Sigmoid colon (tissue), 7 donors: Measurements from ENCODE around the gene KRT82. TPM values are rescaled to one million over a fixed set of nuclear protein-coding genes. Genes with fewer than 3 reads are reported as not detected.

Experiments used
- DNase-seq: peaks from one replicate; pipeline ENCODE4 v3.0.0-alpha.2; 2019
- H3K27ac ChIP-seq, 4 donors: fragments of 200-600 bp; sonication (generic); one replicate each; pipeline ENCODE4 v1.5.1; 2016 to 2019; ENCODE audit warnings: mild to moderate bottlenecking in 1 of 4
- H3K27me3 ChIP-seq, 3 donors: fragments of 200-600 bp; sonication (generic); one replicate each; pipeline ENCODE4 v1.5.1; 2019; ENCODE audit warnings: mild to moderate bottlenecking in 1 of 3
- H3K36me3 ChIP-seq, 4 donors: fragments of 200-600 bp; sonication (generic); one replicate each; pipeline ENCODE4 v1.5.1; 2016 to 2019
- H3K4me1 ChIP-seq, 4 donors: fragments of 200-600 bp; sonication (generic); one replicate each; pipeline ENCODE4 v1.5.1; 2017 to 2019
- H3K4me3 ChIP-seq, 4 donors: fragments of 200-600 bp; sonication (generic); one replicate each; pipeline ENCODE4 v1.5.1; 2017 to 2019; ENCODE audit warnings: mild to moderate bottlenecking in 2 of 4, moderate library complexity in 1 of 4
- H3K9me3 ChIP-seq, 4 donors: fragments of 200-600 bp in 3 of 4; sonication (generic) in 3 of 4; one replicate each; pipeline versions ENCODE4 v1.5.1 to v1.6.1; 2013 to 2019
- EP300 ChIP-seq, 4 donors: sonication (generic); formaldehyde crosslinking; IDR thresholded peaks; one replicate each; pipeline ENCODE4 v1.6.1; 2017; ENCODE audit warnings: antibody characterized with exemption in 4 of 4
- POLR2A ChIP-seq, 2 donors: fragments of 450-650 bp; IDR thresholded peaks; one replicate each; pipeline ENCODE4 v1.6.1; 2016; ENCODE audit warnings: antibody characterized with exemption in 2 of 2, mild to moderate bottlenecking in 2 of 2, moderate library complexity in 2 of 2
- POLR2AphosphoS5 ChIP-seq, 4 donors: sonication (generic); formaldehyde crosslinking; IDR thresholded peaks; one replicate each; pipeline ENCODE4 v1.6.1; 2017; ENCODE audit warnings: antibody characterized with exemption in 4 of 4
- WGBS, 2 donors: extraction: QIAGEN DNeasy Blood & Tissue Kit; methylation state at CpG; one replicate each; pipeline ENCODE4 v1.1.7; 2013; 5-methylcytosine and 5-hydroxymethylcytosine counted together
- intact Hi-C: fragments of 100-400 bp; cut with DNase I; formaldehyde crosslinking; loops from one replicate; pipeline ENCODE4 v1.15.1; 2023
- polyA plus RNA-seq, 3 donors: library from polyadenylated mRNA; stranded (reverse); fragments of 200-250 nt; gene quantifications; one replicate each; pipeline ENCODE4 v1.2.3, GENCODE V29; 2013
- total RNA-seq, 4 donors: library from RNA; depleted of rRNA; stranded (reverse); fragments of >200 nt; gene quantifications; one replicate each; pipeline ENCODE4 v1.1.0, GENCODE V29; 2016
- TF ChIP-seq, protein P1 (sequence below), 4 experiments: fragments of 450-650 bp in 3 of 4; fragments of 200-600 bp in 1 of 4; IDR thresholded peaks; one replicate each; pipeline ENCODE4 v1.5.1; 2016 to 2019; ENCODE audit warnings: antibody characterized with exemption in 4 of 4, mild to moderate bottlenecking in 3 of 4, moderate library complexity in 2 of 4
- donor health status: healthy with polysubstance abuse.
- donor health status: Bipolar disorder and iron deficiency.
- donor health status: healthy.

Gene KRT82
- total and polyA plus RNA-seq, 7 donors: 0.03 TPM; not detected in 6

DNA sequence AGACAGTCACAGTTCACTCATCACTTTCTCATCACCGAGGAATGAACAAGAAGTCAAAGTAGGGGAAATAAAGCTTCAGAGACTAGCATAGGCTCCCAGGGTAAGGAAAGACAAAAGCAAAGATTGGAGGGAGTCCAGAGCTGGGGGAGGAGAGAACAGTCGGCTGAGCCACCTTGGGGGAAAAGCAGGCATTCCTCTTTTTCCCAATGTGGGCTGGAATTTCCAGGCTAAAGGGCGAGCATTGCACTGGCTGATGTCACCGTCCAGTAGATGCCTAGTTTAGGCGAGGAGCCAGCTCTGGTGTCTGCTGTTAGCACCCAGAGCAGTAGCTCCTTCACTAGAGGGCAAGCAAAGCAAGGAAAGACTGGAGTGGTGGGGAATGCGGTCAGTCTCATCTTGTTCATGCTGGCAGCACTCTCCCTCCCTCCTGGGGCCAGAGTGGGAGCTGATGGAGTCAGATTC lies 36.5 kb upstream of the KRT82 start:
- 45 to 61% methylated on average over 6 of the region's 6 CpGs for WGBS, 2 donors

DNA sequence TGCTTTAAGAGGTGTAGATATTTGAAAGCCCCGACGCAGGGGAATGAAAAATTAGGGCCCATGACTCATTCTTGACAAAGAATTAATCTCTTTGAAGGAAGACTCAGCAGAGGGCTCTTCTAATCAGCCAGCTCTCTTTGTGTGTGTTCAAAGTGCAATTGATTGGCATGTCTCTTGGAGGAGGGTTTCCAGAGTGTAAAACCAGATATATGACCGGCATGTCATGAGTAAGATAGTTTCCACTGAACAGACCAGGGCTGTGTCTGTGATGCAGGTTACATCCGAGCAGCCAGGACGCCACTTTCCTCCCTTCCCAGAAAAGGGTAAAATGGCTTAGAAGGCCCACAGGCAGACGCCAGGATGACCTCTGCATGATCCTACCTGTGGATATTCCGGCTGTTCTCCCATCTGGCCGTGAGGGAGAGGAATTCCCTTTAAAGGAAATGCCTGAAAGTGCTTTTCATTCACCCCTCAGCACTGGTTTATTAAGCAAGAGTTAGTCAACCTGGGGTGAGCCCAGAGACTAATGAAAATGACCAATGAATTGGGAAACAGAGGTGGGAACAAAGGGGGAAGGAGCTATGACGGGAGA lies 35.3 kb upstream of the KRT82 start:
- Histone ChIP-seq H3K4me3 (no peak overlapping the region), H3K36me3 (no peaks in the 10 kb centered on the region), H3K4me1 (peaks cover 0 to 27% (median 13%) of the 10 kb centered on the region in 4 donors), H3K27me3 (no peaks in the 10 kb centered on the region), H3K9me3 (no peaks in the 10 kb centered on the region), H3K27ac (peak overlapping the region in 2 of 4 donors; percentile 17 to 24)
- DNase-seq: no peak
- intact Hi-C loops: no loop called here
- 74 to 83% methylated on average over 9 of the region's 9 CpGs for WGBS, 2 donors
- TF ChIP-seq EP300 (IDR thresholded peaks at IDR 0.05): no peak

More for the DNA sequence above, 36.5 kb upstream of the KRT82 start:
- TF ChIP-seq, protein P1, sequence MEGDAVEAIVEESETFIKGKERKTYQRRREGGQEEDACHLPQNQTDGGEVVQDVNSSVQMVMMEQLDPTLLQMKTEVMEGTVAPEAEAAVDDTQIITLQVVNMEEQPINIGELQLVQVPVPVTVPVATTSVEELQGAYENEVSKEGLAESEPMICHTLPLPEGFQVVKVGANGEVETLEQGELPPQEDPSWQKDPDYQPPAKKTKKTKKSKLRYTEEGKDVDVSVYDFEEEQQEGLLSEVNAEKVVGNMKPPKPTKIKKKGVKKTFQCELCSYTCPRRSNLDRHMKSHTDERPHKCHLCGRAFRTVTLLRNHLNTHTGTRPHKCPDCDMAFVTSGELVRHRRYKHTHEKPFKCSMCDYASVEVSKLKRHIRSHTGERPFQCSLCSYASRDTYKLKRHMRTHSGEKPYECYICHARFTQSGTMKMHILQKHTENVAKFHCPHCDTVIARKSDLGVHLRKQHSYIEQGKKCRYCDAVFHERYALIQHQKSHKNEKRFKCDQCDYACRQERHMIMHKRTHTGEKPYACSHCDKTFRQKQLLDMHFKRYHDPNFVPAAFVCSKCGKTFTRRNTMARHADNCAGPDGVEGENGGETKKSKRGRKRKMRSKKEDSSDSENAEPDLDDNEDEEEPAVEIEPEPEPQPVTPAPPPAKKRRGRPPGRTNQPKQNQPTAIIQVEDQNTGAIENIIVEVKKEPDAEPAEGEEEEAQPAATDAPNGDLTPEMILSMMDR (IDR thresholded peaks at IDR 0.05): no peak
- TF ChIP-seq EP300 (IDR thresholded peaks at IDR 0.05) (no peak), POLR2A (IDR thresholded peaks at IDR 0.05) (no peak), POLR2AphosphoS5 (IDR thresholded peaks at IDR 0.05) (no peak)
- intact Hi-C loops: no loop called here
- no peak for DNase-seq
- Histone ChIP-seq H3K4me1 (peaks cover 0 to 24% (median 8%) of the 10 kb centered on the region in 4 donors), H3K27me3 (no peaks in the 10 kb centered on the region), H3K9me3 (no peaks in the 10 kb centered on the region), H3K27ac (no peak overlapping the region), H3K4me3 (no peak overlapping the region), H3K36me3 (no peaks in the 10 kb centered on the region)

DNA sequence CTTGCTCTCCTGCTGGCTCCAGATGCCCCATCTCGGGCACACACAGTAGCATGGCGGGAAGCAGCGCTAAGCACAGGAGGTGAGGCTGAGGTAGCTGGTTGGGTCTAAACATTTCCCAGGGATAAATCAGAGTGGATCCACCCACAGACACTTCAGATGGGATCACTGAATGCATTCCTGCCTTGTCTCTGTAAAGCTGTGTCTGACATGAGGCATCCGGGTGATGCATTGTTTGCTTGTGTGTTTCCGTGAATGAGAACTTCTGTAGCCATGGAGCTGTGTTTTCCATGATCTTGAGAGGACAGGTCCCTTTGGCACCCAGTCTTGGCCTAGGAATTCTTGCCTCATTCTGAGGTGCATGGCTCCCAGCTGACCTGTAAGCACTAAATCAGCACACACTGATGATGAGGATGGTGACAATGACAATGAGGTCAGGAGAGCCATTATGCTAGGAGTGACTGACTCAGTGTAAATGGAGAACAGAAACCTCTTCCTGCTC lies 34.7 kb upstream of the KRT82 start:
- intact Hi-C loops: no loop called here
- H3K4me3 ChIP-seq: no peak overlapping the region
- no peaks in the 10 kb centered on the region for H3K27me3 ChIP-seq
- no peak for DNase-seq
- TF ChIP-seq EP300 (IDR thresholded peaks at IDR 0.05) (no peak), POLR2A (IDR thresholded peaks at IDR 0.05) (no peak), POLR2AphosphoS5 (IDR thresholded peaks at IDR 0.05) (no peak)
- TF ChIP-seq, protein P1 (IDR thresholded peaks at IDR 0.05): no peak
- H3K27ac ChIP-seq: peak overlapping the region in 1 of 4 donors; percentile 17
- WGBS, 2 donors: 94 to 97% methylated on average over 5 of the region's 5 CpGs
- H3K9me3 ChIP-seq: no peaks in the 10 kb centered on the region
- H3K4me1 ChIP-seq: peaks cover 0 to 32% (median 17%) of the 10 kb centered on the region in 4 donors
- no peaks in the 10 kb centered on the region for H3K36me3 ChIP-seq

DNA sequence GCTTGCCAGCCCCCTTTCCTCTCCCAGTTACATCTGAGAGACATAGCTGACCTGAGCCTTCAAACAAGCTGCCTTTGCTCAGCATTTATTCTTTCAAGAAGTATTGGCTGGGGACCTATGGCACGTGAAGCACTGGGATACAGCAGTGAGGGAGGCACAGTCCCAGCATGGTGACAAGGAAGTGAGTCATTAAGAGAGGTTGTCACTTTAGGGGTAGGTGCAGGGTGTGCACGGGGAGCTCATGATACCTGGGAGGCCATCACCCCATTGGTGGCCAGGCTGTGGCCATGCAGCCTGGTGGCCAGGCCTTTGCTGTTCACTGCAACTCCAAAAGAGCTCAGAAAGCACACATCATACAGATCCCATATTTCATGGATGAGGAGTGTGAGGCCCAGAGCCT lies 33.7 kb upstream of the KRT82 start:
- WGBS, 2 donors: 64 to 70% methylated on average over 2 of the region's 2 CpGs
- Histone ChIP-seq H3K27me3 (no peaks in the 10 kb centered on the region), H3K4me1 (peaks cover 0 to 39% (median 20%) of the 10 kb centered on the region in 4 donors), H3K9me3 (no peaks in the 10 kb centered on the region), H3K27ac (no peak overlapping the region), H3K4me3 (no peak overlapping the region), H3K36me3 (no peaks in the 10 kb centered on the region)
- no peak for DNase-seq
- TF ChIP-seq, protein P1 (IDR thresholded peaks at IDR 0.05): no peak
- TF ChIP-seq EP300 (IDR thresholded peaks at IDR 0.05) (no peak), POLR2A (IDR thresholded peaks at IDR 0.05) (no peak), POLR2AphosphoS5 (IDR thresholded peaks at IDR 0.05) (no peak)
- intact Hi-C loops: no loop called here

DNA sequence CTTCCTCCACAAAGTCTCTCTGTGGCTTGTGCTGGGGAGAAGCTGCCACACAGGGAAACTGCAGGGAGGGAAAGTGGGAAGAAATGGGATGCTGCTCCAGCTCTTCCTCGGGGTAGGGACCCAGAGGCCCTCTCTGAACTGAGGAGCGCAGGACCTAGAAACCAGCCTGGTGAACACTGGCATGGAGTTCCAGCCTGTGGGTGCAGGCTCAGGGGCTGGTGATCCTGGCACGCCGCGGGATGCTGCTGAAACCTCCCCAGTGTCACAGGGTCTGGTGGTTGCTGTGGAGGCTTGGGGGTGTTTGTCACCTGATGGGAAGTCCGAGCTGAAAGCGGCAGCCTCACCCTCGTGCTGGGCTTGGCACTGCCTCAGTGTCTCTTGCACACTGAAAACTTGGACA lies 33.3 kb upstream of the KRT82 start:
- Histone ChIP-seq H3K27ac (no peak overlapping the region), H3K4me3 (no peak overlapping the region), H3K36me3 (no peaks in the 10 kb centered on the region), H3K9me3 (no peaks in the 10 kb centered on the region), H3K4me1 (peaks cover 0 to 39% (median 20%) of the 10 kb centered on the region in 4 donors), H3K27me3 (no peaks in the 10 kb centered on the region)
- intact Hi-C loops: no loop called here
- WGBS, 2 donors: 78 to 81% methylated on average over 8 of the region's 8 CpGs
- TF ChIP-seq POLR2AphosphoS5 (IDR thresholded peaks at IDR 0.05): no peak
- TF ChIP-seq POLR2A (IDR thresholded peaks at IDR 0.05): no peak
- no peak for TF ChIP-seq EP300 (IDR thresholded peaks at IDR 0.05)
- TF ChIP-seq, protein P1 (IDR thresholded peaks at IDR 0.05): no peak
- no peak for DNase-seq
